OCI-LY7 (cell line): ENCODE data around the gene CEP70.

Source experiments
- EZH2phosphoT487 ChIP-seq: fragments of 200-600 bp; sonication (generic); IDR thresholded peaks from 2 replicates; pipeline ENCODE4 v1.6.1; 2018; ENCODE audit warnings: low read depth, borderline replicate concordance, mild to moderate bottlenecking, mixed run types, antibody characterized with exemption, low read length, moderate library complexity, mixed read lengths
- TF ChIP-seq, protein P1 (sequence below): fragments of 200-600 bp; sonication (generic); conservative IDR thresholded peaks from 2 replicates; pipeline ENCODE4 v1.5.1; 2014; ENCODE audit warnings: mild to moderate bottlenecking, antibody characterized with exemption, low read length, moderate library complexity, mixed read lengths

- TF ChIP-seq, protein P1, sequence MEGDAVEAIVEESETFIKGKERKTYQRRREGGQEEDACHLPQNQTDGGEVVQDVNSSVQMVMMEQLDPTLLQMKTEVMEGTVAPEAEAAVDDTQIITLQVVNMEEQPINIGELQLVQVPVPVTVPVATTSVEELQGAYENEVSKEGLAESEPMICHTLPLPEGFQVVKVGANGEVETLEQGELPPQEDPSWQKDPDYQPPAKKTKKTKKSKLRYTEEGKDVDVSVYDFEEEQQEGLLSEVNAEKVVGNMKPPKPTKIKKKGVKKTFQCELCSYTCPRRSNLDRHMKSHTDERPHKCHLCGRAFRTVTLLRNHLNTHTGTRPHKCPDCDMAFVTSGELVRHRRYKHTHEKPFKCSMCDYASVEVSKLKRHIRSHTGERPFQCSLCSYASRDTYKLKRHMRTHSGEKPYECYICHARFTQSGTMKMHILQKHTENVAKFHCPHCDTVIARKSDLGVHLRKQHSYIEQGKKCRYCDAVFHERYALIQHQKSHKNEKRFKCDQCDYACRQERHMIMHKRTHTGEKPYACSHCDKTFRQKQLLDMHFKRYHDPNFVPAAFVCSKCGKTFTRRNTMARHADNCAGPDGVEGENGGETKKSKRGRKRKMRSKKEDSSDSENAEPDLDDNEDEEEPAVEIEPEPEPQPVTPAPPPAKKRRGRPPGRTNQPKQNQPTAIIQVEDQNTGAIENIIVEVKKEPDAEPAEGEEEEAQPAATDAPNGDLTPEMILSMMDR = no peak
- TF ChIP-seq EZH2phosphoT487 = no peak
Measured at GRCh38 chr3:138460536-138461205, 133.4 kb downstream of the CEP70 start.
